GM19455 (cell line): ENCODE results near the gene TNFAIP3.
"Not testable (repeated sequence)": the region's sequence is repeated elsewhere in the genome, so short reads cannot be mapped to it uniquely, and the experiment has no call there.

ENCODE experiments used
- ATAC-seq: cut with Tn5 transposase; IDR thresholded peaks from one replicate; pipeline ENCODE4 v1.9.1; 2021; ENCODE audit not compliant: unreplicated experiment

Gene TNFAIP3

GRCh38 chr6:137866914-137867684, at the start of gene TNFAIP3:
Gene TNFAIP3 (plus strand): TSS chr6:137867259. CDS start chr6:137871228, 3,969 bp downstream.
- peak; percentile 74 for ATAC-seq

DNA sequence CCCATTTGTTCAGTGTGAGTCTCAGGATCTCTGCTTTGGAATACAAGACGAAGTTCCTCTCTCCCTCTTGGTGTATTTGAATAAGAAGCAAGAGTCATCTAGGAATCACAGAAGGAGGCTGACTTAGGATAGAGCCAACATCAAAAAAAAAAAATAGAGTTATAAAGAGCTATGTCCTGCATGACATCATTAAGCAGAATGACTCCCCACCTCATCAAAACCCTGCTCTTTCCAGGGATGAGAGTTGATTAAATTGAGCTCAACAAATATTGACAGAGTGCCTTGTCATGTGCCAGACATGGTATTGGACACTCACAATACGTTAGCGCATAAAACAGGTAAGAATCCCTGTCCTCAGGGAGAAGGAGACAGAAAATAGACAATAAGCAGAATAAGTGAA, 48.6 kb upstream of the TNFAIP3 start:
- ATAC-seq, result no peak

GRCh38 chr6:137819740-137820139, 47.3 kb upstream of the TNFAIP3 start:
- no peak for ATAC-seq

GRCh38 chr6:137820425-137820824, 46.6 kb upstream of the TNFAIP3 start:
- ATAC-seq, result no peak

GRCh38 chr6:137820952-137821351, 46.1 kb upstream of the TNFAIP3 start:
- ATAC-seq, result no peak

- ATAC-seq, result no peak
These were observed 45.6 kb upstream of the TNFAIP3 start for GRCh38 chr6:137821491-137821890.

- ATAC-seq, result no peak
These were observed 43.1 kb upstream of the TNFAIP3 start for GRCh38 chr6:137823826-137824555.

DNA sequence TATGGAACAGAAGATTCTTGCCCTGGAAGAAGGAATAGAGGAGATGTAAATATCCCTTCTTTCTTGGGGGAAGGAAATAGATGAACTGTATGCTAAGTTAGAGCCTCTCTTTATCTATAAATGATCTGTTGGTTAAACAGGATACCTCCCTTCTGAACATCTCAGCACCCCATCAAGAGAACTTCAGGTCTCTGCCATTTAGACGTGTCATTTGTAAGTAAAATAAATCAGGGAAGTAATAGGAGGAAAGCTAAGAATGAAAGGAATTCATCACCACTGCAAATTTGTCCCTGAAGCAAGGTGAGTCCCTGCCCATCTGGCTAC, 42.5 kb upstream of the TNFAIP3 start:
- ATAC-seq, result no peak

- ATAC-seq, result no peak
These were observed 42.2 kb upstream of the TNFAIP3 start for GRCh38 chr6:137824896-137825295.

GRCh38 chr6:137827411-137827940, 39.6 kb upstream of the TNFAIP3 start:
- ATAC-seq, result no peak

DNA sequence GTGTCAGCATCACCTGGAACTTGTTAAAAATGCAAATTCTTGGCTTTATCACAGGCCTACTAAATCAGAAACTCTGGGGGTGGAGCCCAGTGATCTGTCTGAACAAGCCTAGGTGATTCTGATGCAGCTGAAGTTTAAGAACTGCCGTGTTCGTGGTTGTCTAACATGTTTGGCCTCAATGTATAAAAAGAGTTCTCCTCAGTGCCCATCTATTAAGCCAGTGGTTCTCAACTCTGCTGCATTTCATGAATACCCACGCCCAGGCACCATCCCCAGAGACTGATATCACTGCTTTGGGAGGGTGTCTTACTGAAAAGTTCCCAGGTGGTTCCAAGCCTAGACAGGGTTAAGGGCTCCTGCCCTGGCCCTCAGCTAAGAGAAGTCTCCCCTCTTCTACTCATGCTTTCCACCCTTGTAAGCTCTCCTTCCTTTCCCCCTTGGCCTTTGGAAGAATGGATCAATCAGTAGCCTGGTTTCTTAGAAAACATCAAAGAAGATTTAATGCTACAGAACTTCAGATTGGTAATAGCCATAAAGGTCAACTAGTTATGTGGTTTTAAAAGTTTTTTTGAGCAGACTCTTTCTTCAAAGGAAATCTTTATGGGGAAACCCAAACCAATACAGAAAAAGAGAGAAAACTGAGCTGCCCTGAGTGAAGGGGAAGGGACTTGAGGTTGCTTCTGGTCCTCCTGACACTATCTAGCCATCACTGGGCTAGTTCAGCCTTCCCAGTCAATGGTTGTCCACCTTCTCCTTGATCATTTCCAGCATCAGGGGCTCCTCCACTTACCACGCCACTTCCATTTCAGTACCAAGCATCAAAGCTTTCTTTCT, 38.9 kb upstream of the TNFAIP3 start:
- ATAC-seq, result no peak

DNA sequence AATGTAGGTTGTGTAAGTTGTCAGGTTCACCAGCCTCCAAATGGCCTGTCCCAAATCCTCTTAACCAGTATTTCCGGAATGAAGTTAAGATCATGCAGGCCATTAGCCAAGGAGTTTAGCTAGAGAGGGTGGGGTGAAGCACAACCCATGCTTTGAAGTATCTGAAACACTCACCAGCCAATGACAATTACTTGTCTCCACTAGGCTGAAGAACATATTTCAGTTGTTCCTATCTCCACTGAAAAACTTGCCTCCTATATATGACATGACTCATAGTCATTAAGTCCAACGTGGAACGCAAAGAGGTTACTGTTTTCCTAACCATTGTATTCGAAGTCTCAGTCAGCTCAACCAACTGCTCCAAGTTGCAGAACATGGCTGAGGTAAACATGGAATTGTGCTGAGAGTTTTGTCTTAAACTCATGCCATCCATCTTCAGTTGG, 37.4 kb upstream of the TNFAIP3 start:
- no peak for ATAC-seq

- ATAC-seq, result no peak
These were observed 36.5 kb upstream of the TNFAIP3 start for GRCh38 chr6:137830511-137830911.

DNA sequence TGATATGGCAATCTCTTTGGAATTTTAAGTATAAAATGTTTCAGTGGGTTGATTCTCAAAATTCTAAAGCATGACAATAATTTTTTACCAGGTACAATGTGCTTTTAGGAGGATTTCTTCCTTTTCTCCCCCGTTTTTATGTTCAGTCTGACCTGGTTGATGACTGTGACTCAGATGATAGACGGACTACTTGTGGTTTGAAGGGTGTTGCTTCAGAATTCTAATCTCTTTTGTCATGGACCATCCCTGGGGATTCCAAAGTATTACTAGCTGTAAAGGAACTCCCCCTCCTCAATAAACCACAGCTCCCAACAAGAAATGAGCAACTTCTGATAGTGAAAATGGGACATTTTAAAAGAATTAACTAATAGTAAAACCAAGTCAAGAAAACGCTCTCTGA, 34.9 kb upstream of the TNFAIP3 start:
- no peak for ATAC-seq

DNA sequence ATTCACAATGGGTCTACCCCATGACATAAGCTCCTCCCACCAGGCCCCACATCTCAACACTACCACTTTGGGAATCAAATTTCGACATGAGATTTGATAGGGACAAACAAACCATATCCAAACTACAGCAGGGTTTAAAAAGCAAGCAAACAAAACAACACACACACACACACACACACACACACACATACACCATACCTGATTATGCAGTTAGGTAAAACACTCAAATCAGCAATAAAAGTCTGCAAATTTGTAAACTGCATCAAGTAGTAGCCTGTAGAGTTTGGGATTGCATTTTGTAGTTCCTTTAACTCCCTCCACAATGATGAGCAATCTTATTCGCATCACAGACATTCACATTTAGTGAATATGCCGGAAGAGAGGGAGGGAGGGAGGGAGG, 32.6 kb upstream of the TNFAIP3 start:
- ATAC-seq, result no peak

DNA sequence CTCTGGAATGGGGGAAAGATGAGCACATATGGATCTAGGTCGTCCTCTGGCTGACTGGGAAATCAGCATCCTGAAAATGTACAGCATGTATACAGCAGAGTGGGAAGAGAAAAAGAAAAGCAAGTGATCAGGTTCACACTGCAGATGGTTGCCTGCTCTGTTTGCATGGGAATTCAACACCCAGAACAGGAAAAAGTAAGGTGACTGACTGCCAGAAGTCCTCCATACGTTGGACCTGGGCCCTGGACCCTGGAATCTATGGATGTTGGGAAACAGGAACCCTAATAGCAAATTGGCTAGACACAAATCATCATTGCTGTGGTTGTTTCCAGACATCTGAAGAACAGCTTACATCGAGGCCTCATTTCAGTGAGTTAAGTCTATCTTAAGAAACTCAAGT, 30.3 kb upstream of the TNFAIP3 start:
- ATAC-seq, result no peak

DNA sequence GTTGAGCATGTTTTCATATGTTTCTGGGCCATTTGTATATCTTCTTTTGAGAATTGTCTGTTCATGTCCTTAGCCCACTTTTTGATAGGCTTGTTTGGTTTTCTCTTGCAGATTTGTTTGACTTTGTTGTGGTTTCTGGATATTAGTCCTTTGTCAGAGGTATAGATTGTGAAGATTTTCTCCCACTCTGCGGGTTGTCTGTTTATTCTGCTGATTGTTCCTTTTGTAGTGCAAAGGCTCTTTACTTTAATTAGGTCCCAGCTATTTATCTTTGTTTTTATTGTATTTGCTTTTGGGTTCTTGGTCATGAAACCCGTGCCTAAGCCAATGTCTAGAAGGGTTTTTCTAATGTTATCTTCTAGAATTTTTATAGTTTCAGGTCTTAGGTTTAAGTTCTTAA, 29.0 kb upstream of the TNFAIP3 start:
- not testable (repeated sequence) for ATAC-seq

- not testable (repeated sequence) for ATAC-seq
These were observed 28.5 kb upstream of the TNFAIP3 start for GRCh38 chr6:137838597-137838996.

- ATAC-seq, result no peak
These were observed 28.0 kb upstream of the TNFAIP3 start for GRCh38 chr6:137839076-137839475.

- no peak for ATAC-seq
These were observed 26.8 kb upstream of the TNFAIP3 start for GRCh38 chr6:137840252-137840651.

GRCh38 chr6:137843211-137843610, 23.8 kb upstream of the TNFAIP3 start:
- ATAC-seq, result no peak
